Neural cell (in vitro differentiated cells): ENCODE data around the gene CLHC1.

Source experiments
- CTCF ChIP-seq: fragments of 450-650 bp; IDR thresholded peaks from 2 replicates; pipeline ENCODE4 v1.5.1; 2014; ENCODE audit warnings: antibody characterized with exemption, mild to moderate bottlenecking, moderate library complexity; ENCODE audit not compliant: poor library complexity, severe bottlenecking
- EP300 ChIP-seq: fragments of 450-650 bp; conservative IDR thresholded peaks from 2 replicates; pipeline ENCODE4 v1.6.1; 2014; ENCODE audit warnings: antibody characterized with exemption, mild to moderate bottlenecking, moderate library complexity; ENCODE audit not compliant: poor library complexity, severe bottlenecking
- SMC3 ChIP-seq: fragments of 450-650 bp; conservative IDR thresholded peaks from 2 replicates; pipeline ENCODE4 v1.6.1; 2014; ENCODE audit warnings: antibody characterized with exemption, mild to moderate bottlenecking, moderate library complexity; ENCODE audit not compliant: poor library complexity

- TF ChIP-seq CTCF = no peak
- TF ChIP-seq SMC3 = peak; percentile 25
- peak; percentile 84 for TF ChIP-seq EP300
Measured at GRCh38 chr2:55161295-55162210, 70.5 kb downstream of the CLHC1 start.
